HS-5 (cell line): Measurements from ENCODE around the gene EVA1A.
"Not testable (repeated sequence)": the region's sequence is repeated elsewhere in the genome, so short reads cannot be mapped to it uniquely, and the experiment has no call there.

ENCODE experiments used
- DNase-seq: peaks from one replicate; pipeline ENCODE4 v3.0.0-alpha.2; 2012; ENCODE audit warnings: low read depth

EVA1A gene

DNA sequence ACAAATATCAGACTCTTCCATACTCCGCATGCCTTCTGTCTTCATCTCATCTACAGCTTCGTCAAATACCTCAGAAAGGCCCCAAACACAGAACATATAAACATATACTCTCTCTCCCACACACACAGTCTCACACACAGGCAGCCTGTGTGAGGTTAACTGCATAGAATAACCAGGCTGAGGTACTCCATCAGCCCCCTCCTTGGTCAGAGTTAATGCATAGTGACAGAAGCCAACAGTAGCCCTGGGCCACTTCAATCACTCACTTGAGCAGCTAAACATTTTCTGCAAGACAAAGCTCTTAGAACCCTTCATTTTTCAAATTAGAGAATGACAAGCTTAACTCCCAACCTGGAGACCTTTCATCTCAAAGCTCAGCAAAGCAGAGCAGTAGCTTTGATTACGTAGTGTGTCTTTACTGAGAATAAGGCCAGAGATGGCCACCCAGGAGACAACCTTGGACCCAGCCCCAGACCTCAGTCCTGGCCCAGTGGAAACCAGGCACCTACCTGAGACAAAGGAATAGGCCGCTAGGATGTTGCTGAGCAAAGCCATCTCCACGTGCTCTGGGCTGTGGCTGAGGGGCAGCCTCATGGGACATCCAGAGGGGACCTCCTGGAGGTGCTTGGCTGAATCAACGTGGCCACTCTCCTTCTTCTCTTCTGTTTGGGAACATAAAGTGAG is 43.0 kb downstream of the EVA1A start:
- no peak for DNase-seq

GRCh38 chr2:75516378-75517360 is 44.1 kb downstream of the EVA1A start:
- no peak for DNase-seq

DNA sequence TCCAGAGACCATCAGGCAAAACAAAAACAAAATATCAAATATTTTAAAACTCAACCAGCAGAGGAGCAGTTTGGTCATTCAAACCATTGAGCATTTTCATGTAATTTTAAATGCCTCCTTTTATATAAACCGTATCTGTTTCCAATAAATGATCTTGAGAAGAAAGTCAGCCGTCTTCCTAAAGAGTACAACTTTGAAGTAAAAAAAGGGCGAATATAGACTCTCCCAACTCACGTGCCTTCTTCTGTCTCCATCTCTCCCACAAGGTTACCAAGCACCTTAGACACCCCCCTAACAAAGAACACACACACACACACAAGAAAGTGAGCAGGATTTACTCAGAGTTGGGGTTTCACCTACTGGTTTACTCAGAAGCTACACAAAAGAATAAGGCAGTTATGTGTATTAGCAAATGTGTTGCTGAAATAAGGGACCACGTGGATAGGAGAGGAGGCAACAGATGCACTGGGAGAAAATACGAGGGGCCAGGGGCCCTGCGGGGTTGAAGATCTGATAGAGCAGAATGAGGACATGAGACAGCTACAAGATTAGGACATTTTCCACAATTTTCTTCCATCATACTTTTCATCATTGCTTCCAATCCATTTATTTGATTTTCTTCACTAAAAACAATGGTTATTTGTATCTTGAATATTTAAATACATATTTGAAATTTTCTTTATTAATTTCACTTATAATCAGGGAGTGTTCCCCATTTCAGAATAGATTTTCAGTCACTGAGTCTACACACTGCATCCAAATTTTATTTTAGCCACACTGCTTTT is 45.0 kb downstream of the EVA1A start:
- no peak for DNase-seq

- DNase-seq = no peak
Observed at GRCh38 chr2:75513616-75514170, 47.0 kb downstream of the EVA1A start.

GRCh38 chr2:75512455-75513212 is 48.1 kb downstream of the EVA1A start:
- no peak for DNase-seq

DNA sequence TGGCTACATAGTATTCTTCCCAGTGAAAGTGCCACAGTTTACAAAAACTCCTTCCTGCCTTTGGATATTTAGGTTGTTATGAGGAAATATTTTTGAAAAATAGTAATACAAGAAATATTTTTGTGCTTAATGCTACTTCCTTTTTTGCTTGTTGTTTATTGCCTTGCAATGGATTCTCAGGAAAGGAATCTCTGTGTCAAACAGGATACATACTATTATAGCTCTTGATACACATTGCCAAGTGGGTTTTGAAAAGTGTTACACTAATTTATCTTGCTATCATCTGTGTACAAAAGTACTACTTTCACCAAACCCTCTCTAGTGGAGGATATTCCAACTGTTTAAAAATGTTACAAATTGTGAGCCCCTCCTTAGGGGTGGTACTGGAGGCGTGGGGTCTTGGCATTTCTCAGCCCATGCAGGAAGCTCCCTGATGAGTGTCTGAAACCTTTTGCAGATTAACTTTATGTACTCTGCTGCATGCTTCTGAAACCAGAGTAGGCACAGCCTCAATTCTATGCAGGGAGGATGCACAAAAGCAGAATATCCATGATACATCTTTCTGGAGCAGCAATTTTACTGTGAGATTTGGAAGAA is 54.5 kb downstream of the EVA1A start:
- DNase-seq = no peak

- DNase-seq = no peak
Observed at GRCh38 chr2:75505012-75505411, 55.7 kb downstream of the EVA1A start.

DNA sequence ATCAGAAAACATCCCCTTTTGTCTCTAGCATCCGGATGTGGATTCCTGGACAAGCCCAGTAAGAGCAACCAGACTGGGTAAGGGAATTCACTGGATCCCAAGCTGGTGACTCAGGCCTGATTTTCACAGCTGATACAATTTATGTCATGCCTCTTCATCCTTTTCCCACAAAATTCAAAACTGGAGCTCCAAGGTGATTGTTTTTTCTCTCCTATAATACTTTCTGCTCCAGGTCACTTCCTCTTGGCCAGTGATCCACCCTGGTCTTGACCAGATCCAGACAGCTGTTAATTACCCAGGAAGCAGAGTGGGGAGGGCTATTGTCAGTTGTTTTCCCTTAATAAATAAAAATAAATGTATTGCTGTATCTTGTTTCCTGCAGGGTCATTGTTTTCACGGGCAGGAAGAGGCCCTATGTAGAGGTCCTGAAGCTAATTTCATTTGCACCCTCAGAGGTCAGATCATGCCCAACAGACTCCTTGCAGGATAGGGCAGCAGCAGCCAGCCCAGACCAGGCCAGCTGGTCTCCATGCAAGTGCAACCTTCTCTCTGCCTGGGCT is 57.6 kb downstream of the EVA1A start:
- peak; percentile 75 for DNase-seq

DNA sequence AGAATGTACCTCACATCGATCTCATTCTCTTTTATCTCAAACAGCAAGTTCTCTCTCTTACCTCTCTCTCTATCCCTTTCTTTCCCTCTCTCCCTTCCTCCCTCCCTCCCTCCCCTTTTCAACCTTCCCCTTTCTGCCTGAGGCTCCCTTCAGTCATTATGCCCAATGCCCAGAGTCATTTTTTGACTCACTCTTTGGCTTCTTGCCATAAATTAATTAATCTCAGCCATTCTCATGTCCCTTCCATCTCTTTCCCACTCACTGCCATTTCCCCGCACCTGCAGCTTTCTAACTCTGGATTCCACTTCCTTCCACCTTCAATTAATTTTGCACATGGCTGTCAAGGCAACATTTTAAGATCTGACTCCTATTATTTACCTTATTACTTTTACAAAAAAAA is 60.1 kb downstream of the EVA1A start:
- DNase-seq = peak; percentile 29

DNA sequence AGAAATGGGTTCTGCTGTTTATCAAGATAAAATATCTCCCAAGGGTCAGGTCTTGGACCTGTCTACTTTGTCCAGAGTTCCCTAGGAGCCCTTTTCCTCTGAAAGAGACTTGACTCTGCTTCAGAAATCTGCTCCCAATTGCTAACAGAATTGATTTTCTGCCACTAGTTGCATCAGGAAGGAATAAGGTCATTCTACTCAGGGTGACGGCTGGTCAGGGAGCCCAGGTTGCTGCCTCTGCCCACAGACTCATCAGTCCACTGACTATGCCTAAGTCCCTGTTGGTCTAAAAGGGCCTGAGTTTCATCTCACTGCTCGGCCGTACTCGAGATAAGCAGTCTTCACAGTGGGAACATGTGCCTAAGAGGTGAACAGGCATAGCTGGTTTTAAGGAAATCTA is 61.2 kb downstream of the EVA1A start:
- DNase-seq = no peak

DNA sequence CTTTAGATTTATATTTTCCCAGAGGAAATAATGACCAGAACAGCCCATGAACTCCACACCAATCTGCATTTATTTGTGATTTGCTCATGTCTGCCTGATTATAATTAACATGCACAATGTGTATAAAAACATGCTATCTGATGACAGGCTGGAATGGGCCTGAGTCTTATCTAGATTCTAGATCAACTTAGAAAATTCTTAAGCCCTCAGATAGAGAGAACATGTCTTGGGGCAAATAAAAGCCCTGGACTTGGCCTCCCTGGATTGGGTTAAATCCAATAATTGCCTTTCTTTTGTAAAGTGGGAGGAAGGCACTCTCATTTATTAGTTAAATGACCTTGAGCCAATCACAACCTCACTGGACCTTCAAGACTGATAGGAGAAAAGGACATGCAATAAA is 61.8 kb downstream of the EVA1A start:
- no peak for DNase-seq

- no peak for DNase-seq
Observed at GRCh38 chr2:75497256-75497655, 63.5 kb downstream of the EVA1A start.

- no peak for DNase-seq
Observed at GRCh38 chr2:75495862-75496261, 64.9 kb downstream of the EVA1A start.

- DNase-seq = no peak
Observed at GRCh38 chr2:75494137-75494769, 66.5 kb downstream of the EVA1A start.

DNA sequence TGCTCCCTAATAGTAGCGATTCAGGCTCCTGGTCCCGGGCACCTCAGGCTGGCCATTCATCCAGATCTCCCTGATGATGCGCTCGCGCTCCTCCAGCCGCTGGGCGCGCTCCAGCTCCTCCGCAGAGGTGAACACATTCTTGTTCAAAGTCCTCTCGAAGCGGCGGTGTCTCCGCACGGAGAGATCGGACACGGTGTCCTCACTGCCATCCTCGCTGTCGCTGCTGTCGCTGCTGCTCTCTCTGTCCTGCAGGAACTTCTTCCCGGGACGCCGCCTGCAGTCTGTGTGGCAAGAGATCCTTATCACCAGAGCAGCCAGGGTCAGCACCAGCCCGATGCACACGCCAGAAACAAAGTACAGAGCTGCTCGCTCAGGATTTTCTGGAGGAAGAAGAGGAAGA is 67.5 kb downstream of the EVA1A start:
- no peak for DNase-seq

DNA sequence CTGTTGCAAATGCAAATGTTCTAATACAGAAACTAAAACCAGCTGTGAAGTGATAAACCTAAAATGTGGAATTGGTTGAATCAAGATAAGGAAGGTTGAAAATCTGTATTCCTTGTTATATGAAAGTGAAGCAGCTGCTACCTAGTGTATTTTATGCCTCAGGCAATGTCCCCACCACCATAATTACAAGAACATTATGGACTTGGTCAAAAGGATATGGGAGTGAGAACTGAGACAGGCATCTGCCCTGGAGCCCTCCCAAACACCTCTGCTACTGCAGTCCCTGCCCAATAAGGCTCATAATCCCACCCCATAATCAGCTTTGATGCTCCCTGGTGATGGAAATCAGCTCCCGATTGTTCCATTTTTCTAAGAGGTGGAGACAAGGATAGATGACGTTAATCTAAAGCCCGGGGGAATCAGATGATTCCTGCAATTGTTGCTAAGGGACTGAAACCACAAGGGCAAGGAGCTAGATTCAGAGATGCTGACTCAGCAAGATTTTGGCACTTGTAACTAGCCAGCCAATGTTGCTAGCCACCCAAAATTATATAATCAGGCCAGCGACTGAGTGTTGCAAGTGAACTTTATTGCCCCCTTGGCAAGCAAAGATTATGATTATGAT is 69.5 kb downstream of the EVA1A start:
- DNase-seq = no peak

DNA sequence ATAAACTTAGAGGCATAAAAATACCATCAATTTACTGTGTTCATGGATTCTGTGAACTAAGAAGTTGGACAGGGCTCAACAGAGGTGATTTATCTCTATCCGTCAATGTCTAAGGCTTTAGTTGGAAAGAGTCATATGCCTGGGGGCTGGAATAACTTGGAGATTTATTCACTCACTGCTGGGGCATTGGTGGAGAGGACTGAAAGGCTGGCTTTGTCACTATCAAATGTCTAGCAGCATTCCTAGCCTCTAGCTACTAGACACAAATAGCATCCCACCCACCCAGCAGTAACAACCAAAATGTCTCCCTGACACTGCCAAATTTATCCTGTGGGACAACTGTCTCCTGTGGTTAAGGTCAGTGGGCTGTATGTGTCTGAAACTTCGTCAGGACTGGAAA is 71.0 kb downstream of the EVA1A start:
- DNase-seq = no peak

DNA sequence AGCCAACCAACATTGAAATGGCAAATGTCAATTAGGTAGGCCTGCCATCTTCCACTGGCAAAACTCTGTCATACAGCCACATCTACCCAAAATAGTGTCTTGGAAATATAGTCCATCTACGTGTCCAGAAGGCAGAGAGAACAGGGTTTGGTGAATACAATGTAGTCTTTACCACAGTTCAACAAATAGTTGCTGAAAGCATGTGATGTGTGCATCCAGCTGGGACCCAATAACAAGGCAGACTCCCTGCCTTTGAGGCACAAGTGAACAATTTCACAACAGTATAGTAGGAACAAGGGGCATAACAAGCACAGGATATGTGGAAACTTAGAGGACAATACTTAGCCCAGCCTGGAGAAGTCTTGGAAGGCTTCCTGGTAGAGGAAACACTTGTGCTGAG is 72.6 kb downstream of the EVA1A start:
- no peak for DNase-seq

GRCh38 chr2:75486735-75487134 is 74.0 kb downstream of the EVA1A start:
- not testable (repeated sequence) for DNase-seq

DNA sequence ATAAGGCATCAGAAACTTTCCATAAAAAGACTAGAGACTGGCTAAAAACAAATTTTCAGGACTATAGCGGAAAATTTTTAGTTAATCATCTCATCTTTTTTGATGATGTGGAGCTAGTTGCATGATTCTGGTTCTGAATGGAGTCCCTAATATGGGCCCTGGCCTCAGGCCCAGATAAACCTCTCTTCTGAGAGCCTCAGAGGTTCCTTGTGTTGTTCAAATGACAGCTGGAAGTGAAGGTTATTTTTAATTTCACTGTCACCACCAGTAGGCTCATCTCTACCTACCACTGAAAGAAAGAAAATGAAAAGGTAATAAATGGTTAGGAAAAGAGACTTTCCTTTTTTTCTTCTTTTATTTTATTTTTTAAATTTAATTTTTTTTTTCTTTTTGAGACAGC is 75.9 kb downstream of the EVA1A start:
- no peak for DNase-seq
